CD8-positive, alpha-beta memory T cell (primary cell): ENCODE measurements around the gene GFM1. TPM values are rescaled to one million over a fixed set of nuclear protein-coding genes. Genes with fewer than 3 reads are reported as not detected.

Experiments
- CTCF ChIA-PET: fragments of 350-600 bp; sonication (Branson Sonifier 250); formaldehyde crosslinking; loops from one replicate; lab custom pipeline; 2021; ENCODE audit warnings: antibody characterized with exemption; lab: Charles Lee
- POLR2A ChIA-PET: fragments of 350-600 bp; sonication (Branson Sonifier 250); formaldehyde crosslinking; loops from one replicate; lab custom pipeline; 2021; ENCODE audit warnings: antibody characterized with exemption; lab: Charles Lee
- DNase-seq, 5 donors: peaks; one replicate each; pipeline versions ENCODE4 v3.0.0 to v3.0.0-alpha.2; 2020 to 2022; ENCODE audit warnings: mixed read lengths in 1 of 5
- H3K27ac ChIP-seq: one replicate; pipeline ENCODE4 v1.7.0; 2013; ENCODE audit warnings: low read depth, mild to moderate bottlenecking, low read length, moderate library complexity
- H3K27me3 ChIP-seq: 2 replicates; pipeline ENCODE4 v1.7.0; 2013; ENCODE audit warnings: low read length, mild to moderate bottlenecking; ENCODE audit not compliant: insufficient read depth, poor library complexity, severe bottlenecking
- H3K36me3 ChIP-seq: 2 replicates; pipeline ENCODE4 v1.7.0; 2013; ENCODE audit warnings: mild to moderate bottlenecking, low read length, moderate library complexity; ENCODE audit not compliant: insufficient read depth
- H3K4me1 ChIP-seq: 2 replicates; pipeline ENCODE4 v1.7.0; 2013; ENCODE audit warnings: mild to moderate bottlenecking, low read length, moderate library complexity; ENCODE audit not compliant: insufficient read depth
- H3K4me3 ChIP-seq: 2 replicates; pipeline ENCODE4 v1.7.0; 2013; ENCODE audit warnings: mild to moderate bottlenecking, low read length
- H3K9me3 ChIP-seq: 2 replicates; pipeline ENCODE4 v1.7.0; 2013; ENCODE audit warnings: mild to moderate bottlenecking, low read length
- H3K27ac Mint-ChIP-seq, 8 donors: one replicate each; pipeline ENCODE4 v1.8.0; 2020 to 2021; ENCODE audit warnings: mixed read lengths in 8 of 8, mild to moderate bottlenecking in 6 of 8, inconsistent platforms in 3 of 8, moderate library complexity in 3 of 8
- H3K27me3 Mint-ChIP-seq, 2 donors: one replicate each; pipeline ENCODE4 v1.8.0; 2020 to 2021; ENCODE audit warnings: mixed read lengths in 2 of 2, mild to moderate bottlenecking in 1 of 2, moderate library complexity in 1 of 2
- H3K36me3 Mint-ChIP-seq, 3 donors: one replicate each; pipeline ENCODE4 v1.8.0; 2020 to 2021; ENCODE audit warnings: mixed read lengths in 3 of 3, inconsistent platforms in 1 of 3, mild to moderate bottlenecking in 1 of 3
- H3K4me1 Mint-ChIP-seq, 3 donors: one replicate each; pipeline ENCODE4 v1.8.0; 2020 to 2021; ENCODE audit warnings: mixed read lengths in 3 of 3, inconsistent platforms in 1 of 3, mild to moderate bottlenecking in 1 of 3
- H3K4me3 Mint-ChIP-seq, 7 donors: one replicate each; pipeline ENCODE4 v1.8.0; 2020 to 2021; ENCODE audit warnings: mixed read lengths in 7 of 7, mild to moderate bottlenecking in 6 of 7, moderate library complexity in 4 of 7, inconsistent platforms in 2 of 7
- H3K9me3 Mint-ChIP-seq, 5 donors: one replicate each; pipeline ENCODE4 v1.8.0; 2020 to 2022; ENCODE audit warnings: mixed read lengths in 5 of 5, mild to moderate bottlenecking in 3 of 5, moderate library complexity in 2 of 5, inconsistent platforms in 1 of 5
- polyA plus RNA-seq: library from polyadenylated mRNA; unstranded; fragments of 300-500 nt; fragmentation: Illumina TruSeq; gene quantifications from one replicate; pipeline ENCODE4 v1.2.3, GENCODE V29; 2021
- total RNA-seq, 2 experiments: library from RNA; stranded (reverse); gene quantifications; one replicate each; pipeline ENCODE4 v1.2.3, GENCODE V29; 2021

Gene GFM1
- total and polyA plus RNA-seq, 3 experiments from 2014 or later: 31.7 to 99.9 (median 91.2) TPM

GRCh38 chr3:158717576-158717975 lies 73.2 kb downstream of the GFM1 start:
- Mint-ChIP-seq H3K27ac (peak overlapping the region in 2 of 8 donors; percentile 61 to 96), H3K4me1 (peaks cover 25 to 32% (median 31%) of the 10 kb centered on the region in 3 donors), H3K27me3 (no peaks in the 10 kb centered on the region), H3K36me3 (peaks cover 0 to 21% (median 9%) of the 10 kb centered on the region in 3 donors), H3K4me3 (no peak overlapping the region), H3K9me3 (no peaks in the 10 kb centered on the region)
- no peaks in the 10 kb centered on the region for H3K36me3 ChIP-seq
- H3K4me3 ChIP-seq: no peak overlapping the region
- no peak for DNase-seq
- H3K4me1 ChIP-seq: peaks cover 16% of the 10 kb centered on the region
- CTCF ChIA-PET: interaction anchor here (2.7 kb wide), 1 partner anchor 10 kb away, joined by 19 read pairs; no protein-coding TSS in a partner anchor
- no peak overlapping the region for H3K27ac ChIP-seq
- POLR2A ChIA-PET: no interaction called here
- no peaks in the 10 kb centered on the region for H3K9me3 ChIP-seq
- H3K27me3 ChIP-seq: no peaks in the 10 kb centered on the region

GRCh38 chr3:158718490-158719170 lies 74.3 kb downstream of the GFM1 start:
- no peak for DNase-seq
- ChIA-PET CTCF (interaction anchor here (2.7 kb wide), 1 partner anchor 9 kb away, joined by 19 read pairs; no protein-coding TSS in a partner anchor), POLR2A (no interaction called here)
- no peaks in the 10 kb centered on the region for H3K9me3 ChIP-seq
- H3K4me3 Mint-ChIP-seq: no peak overlapping the region
- H3K4me1 Mint-ChIP-seq: peaks cover 35 to 42% (median 38%) of the 10 kb centered on the region in 3 donors
- H3K27ac ChIP-seq: no peak overlapping the region
- no peaks in the 10 kb centered on the region for H3K36me3 ChIP-seq
- H3K4me3 ChIP-seq: no peak overlapping the region
- no peaks in the 10 kb centered on the region for H3K27me3 ChIP-seq
- H3K27me3 Mint-ChIP-seq: no peaks in the 10 kb centered on the region
- H3K4me1 ChIP-seq: peaks cover 25% of the 10 kb centered on the region
- no peaks in the 10 kb centered on the region for H3K9me3 Mint-ChIP-seq
- H3K36me3 Mint-ChIP-seq: peaks cover 0 to 15% (median 9%) of the 10 kb centered on the region in 3 donors
- H3K27ac Mint-ChIP-seq: no peak overlapping the region

GRCh38 chr3:158722108-158722507 lies 77.8 kb downstream of the GFM1 start:
- Histone ChIP-seq H3K27me3 (no peaks in the 10 kb centered on the region), H3K4me1 (peaks cover 25% of the 10 kb centered on the region), H3K27ac (no peak overlapping the region), H3K4me3 (no peak overlapping the region), H3K9me3 (no peaks in the 10 kb centered on the region), H3K36me3 (no peaks in the 10 kb centered on the region)
- Mint-ChIP-seq H3K36me3 (peaks cover 0 to 7% (median 3%) of the 10 kb centered on the region in 3 donors), H3K4me3 (no peak overlapping the region), H3K4me1 (peaks cover 29 to 46% (median 32%) of the 10 kb centered on the region in 3 donors), H3K9me3 (no peaks in the 10 kb centered on the region), H3K27ac (peak overlapping the region in 5 of 8 donors; percentile 17 to 71 (median 37)), H3K27me3 (no peaks in the 10 kb centered on the region)
- DNase-seq: no peak
- POLR2A ChIA-PET: interaction anchor here (0.7 to 1.0 kb wide), 3 partner anchors 18 to 80 kb away, joined by 3 to 7 read pairs (median 5); partner anchors contain the start of gene MFSD1
- CTCF ChIA-PET: interaction anchor here (1.7 kb wide), 1 partner anchor 81 kb away, joined by 5 read pairs; no protein-coding TSS in a partner anchor

- H3K4me3 Mint-ChIP-seq: peak overlapping the region in 1 of 7 donors; percentile 47
- no peak for DNase-seq
- ChIA-PET CTCF (interaction anchor here (1.4 to 1.7 kb wide), 3 partner anchors 53 to 79 kb away, joined by 3 to 5 read pairs (median 4); partner anchors contain the start of gene MFSD1), POLR2A (no interaction called here)
- Histone ChIP-seq H3K27me3 (no peaks in the 10 kb centered on the region), H3K9me3 (no peaks in the 10 kb centered on the region), H3K27ac (no peak overlapping the region), H3K36me3 (no peaks in the 10 kb centered on the region), H3K4me3 (no peak overlapping the region), H3K4me1 (peaks cover 25% of the 10 kb centered on the region)
- peak overlapping the region in 6 of 8 donors; percentile 28 to 92 (median 88) for H3K27ac Mint-ChIP-seq
- no peaks in the 10 kb centered on the region for H3K9me3 Mint-ChIP-seq
- H3K27me3 Mint-ChIP-seq: no peaks in the 10 kb centered on the region
- H3K36me3 Mint-ChIP-seq: peaks cover 0 to 5% (median 3%) of the 10 kb centered on the region in 3 donors
- peaks cover 33 to 59% (median 44%) of the 10 kb centered on the region in 3 donors for H3K4me1 Mint-ChIP-seq
Measured at GRCh38 chr3:158723991-158724390, 79.7 kb downstream of the GFM1 start.

- ChIA-PET CTCF (no interaction called here), POLR2A (no interaction called here)
- H3K4me1 ChIP-seq: peaks cover 25% of the 10 kb centered on the region
- Mint-ChIP-seq H3K4me3 (no peak overlapping the region), H3K27ac (peak overlapping the region; percentile 37 to 91 (median 73)), H3K4me1 (peaks cover 32 to 48% (median 41%) of the 10 kb centered on the region in 3 donors), H3K9me3 (no peaks in the 10 kb centered on the region), H3K27me3 (peaks cover 3% of the 10 kb centered on the region in 2 donors), H3K36me3 (peaks cover 0 to 3% (median 3%) of the 10 kb centered on the region in 3 donors)
- no peak for DNase-seq
- H3K36me3 ChIP-seq: no peaks in the 10 kb centered on the region
- H3K9me3 ChIP-seq: no peaks in the 10 kb centered on the region
- H3K27ac ChIP-seq: no peak overlapping the region
- no peaks in the 10 kb centered on the region for H3K27me3 ChIP-seq
- no peak overlapping the region for H3K4me3 ChIP-seq
Measured at GRCh38 chr3:158725348-158726011, 81.2 kb downstream of the GFM1 start.

- DNase-seq: peak in 4 of 5 donors; percentile 7 to 52 (median 36)
- H3K27ac ChIP-seq: no peak overlapping the region
- Mint-ChIP-seq H3K27ac (peak overlapping the region in 6 of 8 donors; percentile 1 to 79 (median 59)), H3K36me3 (peaks cover 0 to 1% (median 0%) of the 10 kb centered on the region in 3 donors), H3K4me1 (peaks cover 21 to 34% (median 31%) of the 10 kb centered on the region in 3 donors), H3K27me3 (peaks cover 3 to 5% of the 10 kb centered on the region in 2 donors), H3K4me3 (peak overlapping the region; percentile 1 to 73 (median 42)), H3K9me3 (no peaks in the 10 kb centered on the region)
- H3K4me1 ChIP-seq: peaks cover 14% of the 10 kb centered on the region
- no peaks in the 10 kb centered on the region for H3K36me3 ChIP-seq
- POLR2A ChIA-PET: interaction anchor here (0.9 to 1.0 kb wide), 2 partner anchors 14 to 83 kb away, joined by 3 read pairs; partner anchors contain the start of gene GFM1
- H3K4me3 ChIP-seq: no peak overlapping the region
- H3K9me3 ChIP-seq: no peaks in the 10 kb centered on the region
- CTCF ChIA-PET: interaction anchor here (0.6 to 3.4 kb wide), 25 partner anchors 9 to 83 kb away, joined by 3 to 24 read pairs (median 5); partner anchors contain the start of genes GFM1 and MFSD1
- no peaks in the 10 kb centered on the region for H3K27me3 ChIP-seq
Measured at GRCh38 chr3:158727206-158728060, 83.1 kb downstream of the GFM1 start.

- Histone ChIP-seq H3K9me3 (no peaks in the 10 kb centered on the region), H3K27ac (no peak overlapping the region), H3K4me3 (no peak overlapping the region), H3K36me3 (no peaks in the 10 kb centered on the region), H3K4me1 (peaks cover 11% of the 10 kb centered on the region), H3K27me3 (no peaks in the 10 kb centered on the region)
- Mint-ChIP-seq H3K4me1 (peaks cover 18 to 28% (median 25%) of the 10 kb centered on the region in 3 donors), H3K9me3 (no peaks in the 10 kb centered on the region), H3K36me3 (peaks cover 0 to under 1% (median 0%) of the 10 kb centered on the region in 3 donors), H3K27ac (peak overlapping the region in 1 of 8 donors; percentile 77), H3K4me3 (peak overlapping the region; percentile 1 to 73 (median 42)), H3K27me3 (peaks cover 3 to 5% of the 10 kb centered on the region in 2 donors)
- ChIA-PET CTCF (interaction anchor here (0.6 to 3.4 kb wide), 21 partner anchors 9 to 82 kb away, joined by 3 to 24 read pairs (median 5); partner anchors contain the start of gene MFSD1), POLR2A (interaction anchor here (0.9 kb wide), 1 partner anchor 14 kb away, joined by 3 read pairs; no protein-coding TSS in a partner anchor)
- DNase-seq: no peak
Measured at GRCh38 chr3:158728061-158728377, 83.7 kb downstream of the GFM1 start.
